T-helper 2 cell treated with Interferon-gamma antibody and Interleukin-4, amounts not matched to agents 100 ng/mL and 5 ng/mL, for 36 hours (primary cell): ENCODE results near the gene IFI44L. TPM values are rescaled to one million over a fixed set of nuclear protein-coding genes. Genes with fewer than 3 reads are reported as not detected.

Experiments
- intact Hi-C: fragments of 100-400 bp; cut with micrococcal nuclease; formaldehyde crosslinking; loops from one replicate; pipeline ENCODE4 v1.15.1; 2023
- total RNA-seq: library from RNA; stranded (reverse); gene quantifications from 2 replicates; pipeline ENCODE4 v1.2.3, GENCODE V29; 2022

The IFI44L gene
- total RNA-seq, 1 donor from 2014 or later: 50.8 TPM

DNA sequence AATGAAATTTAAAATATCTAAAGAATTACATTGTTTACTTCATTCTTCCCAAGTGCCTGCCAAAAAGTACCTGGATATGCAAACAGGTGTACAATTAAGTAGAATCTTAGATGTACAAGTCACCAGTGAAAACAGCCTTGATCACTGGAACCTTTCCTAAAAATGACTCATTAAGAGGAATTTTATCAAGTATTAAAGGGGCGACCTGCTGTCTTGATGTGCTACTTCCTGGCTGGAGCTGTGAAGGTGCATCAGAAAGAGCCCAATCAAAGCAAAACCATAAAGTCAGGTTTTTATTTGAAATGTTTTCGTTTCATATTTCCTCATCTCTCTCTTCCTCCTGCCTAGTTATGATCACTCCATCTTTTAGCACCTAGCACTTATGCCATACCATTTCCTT lies 62.8 kb downstream of the IFI44L start:
- intact Hi-C loops: no loop called here

DNA sequence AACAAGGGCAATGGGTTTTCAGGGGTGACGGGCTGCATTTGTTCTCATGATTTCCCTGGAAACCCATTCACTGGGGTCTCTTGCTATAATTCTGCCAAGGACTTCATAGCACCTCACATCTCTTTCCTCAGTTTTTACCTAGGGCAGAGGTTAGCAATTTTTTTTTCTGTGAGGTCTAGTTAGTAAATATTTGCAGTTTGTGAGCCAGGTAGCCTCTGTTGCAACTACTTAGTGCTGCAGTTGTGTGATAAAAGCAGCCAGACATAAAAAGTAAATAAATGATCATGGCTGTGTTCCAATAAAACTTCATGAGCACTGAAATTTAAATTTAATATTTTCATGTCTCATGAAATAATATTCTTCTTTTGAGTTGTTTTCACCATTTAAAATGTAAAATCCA lies 67.1 kb downstream of the IFI44L start:
- intact Hi-C loops: no loop called here

DNA sequence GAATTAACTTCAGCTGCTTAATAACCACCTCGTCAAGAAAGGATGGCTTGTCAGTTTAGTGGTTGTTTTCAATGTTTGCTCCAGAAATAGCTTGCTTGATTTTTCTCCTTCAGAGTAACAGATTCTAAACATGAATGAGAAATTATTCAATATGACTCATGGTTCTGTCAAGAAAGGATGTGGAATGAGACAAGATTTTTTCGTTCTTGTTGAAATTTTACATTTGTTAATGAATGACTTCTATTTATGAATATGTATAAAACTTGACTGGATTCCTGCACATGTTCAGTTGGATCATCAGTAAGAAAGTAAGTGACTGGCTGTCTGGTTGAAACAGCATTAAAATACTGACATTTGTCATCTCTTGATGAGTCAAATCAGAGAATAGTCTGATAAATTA lies 67.7 kb downstream of the IFI44L start:
- intact Hi-C loops: no loop called here

DNA sequence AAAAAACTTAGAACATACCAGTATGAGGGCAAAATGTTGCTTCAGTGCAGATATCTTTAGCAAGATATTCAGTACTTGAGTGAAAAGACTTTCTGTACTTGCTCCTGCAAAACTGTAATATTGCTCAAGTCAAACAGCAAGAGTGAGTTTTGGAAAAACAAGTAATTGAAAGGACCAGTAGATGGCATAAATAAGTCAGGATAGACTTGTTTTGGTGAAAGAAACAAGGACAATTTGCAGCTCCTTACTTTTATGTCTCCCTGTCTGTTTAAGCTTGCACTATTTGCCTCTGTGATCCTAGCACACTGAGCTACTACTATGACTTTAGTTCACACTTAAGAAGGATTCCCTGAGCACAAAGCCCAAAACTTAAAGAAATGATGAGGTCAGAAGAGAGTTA lies 68.4 kb downstream of the IFI44L start:
- intact Hi-C loops: no loop called here

DNA sequence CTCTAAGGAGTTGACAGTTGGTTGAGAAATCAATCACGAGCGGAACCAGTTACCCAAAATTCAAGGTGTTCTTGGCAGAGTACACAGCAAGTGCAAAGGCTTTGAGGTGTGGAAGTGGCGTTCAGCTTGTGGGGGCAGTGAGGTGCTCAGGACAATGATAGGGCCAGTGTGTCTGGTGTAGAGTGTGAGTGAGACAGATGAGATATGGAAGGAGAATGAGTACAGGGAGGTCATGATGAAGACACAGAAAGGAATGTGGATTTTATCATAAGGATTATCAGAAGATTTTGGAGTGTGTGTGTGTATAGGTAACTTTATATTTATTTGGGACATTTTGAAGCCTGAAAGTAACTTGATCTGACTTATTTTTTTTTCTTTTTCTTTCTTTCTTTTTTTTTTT lies 70.3 kb downstream of the IFI44L start:
- intact Hi-C loops: no loop called here

DNA sequence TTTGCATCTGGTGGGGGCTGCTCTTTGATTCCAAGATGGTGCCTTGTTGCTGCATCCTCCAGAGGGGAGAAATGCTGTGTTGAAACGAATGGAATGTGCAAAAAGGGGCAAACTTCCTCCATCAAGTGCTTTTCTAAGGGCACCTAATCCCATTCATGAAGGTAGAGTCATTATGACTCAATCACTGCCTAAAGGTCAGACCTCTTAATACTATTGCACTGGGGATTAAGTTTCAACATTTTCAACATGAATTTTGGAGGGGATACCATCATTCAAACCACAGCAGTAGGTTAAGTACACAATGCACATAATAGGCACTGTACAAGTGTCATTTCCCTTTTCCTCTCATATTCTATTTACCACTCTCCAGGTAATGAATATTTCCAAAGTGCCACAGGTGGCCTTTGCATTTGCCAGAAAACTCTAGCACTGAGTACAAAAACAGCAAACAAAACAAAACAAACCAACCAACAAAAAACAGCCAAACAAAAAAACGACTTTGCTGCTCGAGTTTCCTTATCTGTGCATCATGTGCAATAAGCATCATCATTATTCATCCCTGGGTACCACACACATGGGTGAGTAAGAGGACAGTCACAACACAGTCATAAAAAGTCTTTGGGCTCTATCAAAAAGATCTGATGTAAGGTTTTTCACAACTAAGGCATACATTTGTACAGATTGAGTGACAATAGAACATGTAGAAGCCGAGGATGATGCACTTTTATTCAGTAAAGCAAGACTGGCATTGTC lies 71.9 kb downstream of the IFI44L start:
- intact Hi-C loops: no loop called here

Other genes starting within 250 kb of the IFI44L start
- not detected in 2 replicates for gene PTGFR, start 129.5 kb upstream of the IFI44L start, total RNA-seq
- 61.4 and 65.9 TPM in 2 replicates for gene IFI44, start 29.4 kb downstream of the IFI44L start, total RNA-seq